Activated naive CD8-positive, alpha-beta T cell treated with anti-CD3 and anti-CD28 coated beads, Interleukin-2, amount 50 U/mL, for 24 hours (primary cell): ENCODE measurements around the gene SCP2D1.

Source experiments
- ATAC-seq: fragments of 150-1000 bp; cut with Tn5 transposase; one replicate; pipeline ENCODE4 v1.10.0; 2021
- DNase-seq: peaks from one replicate; pipeline ENCODE4 v3.0.0; 2021
- H3K27ac Mint-ChIP-seq: one replicate; pipeline ENCODE4 v1.8.0; 2021; ENCODE audit warnings: mild to moderate bottlenecking, mixed read lengths
- H3K27me3 Mint-ChIP-seq: one replicate; pipeline ENCODE4 v1.8.0; 2021; ENCODE audit warnings: mixed read lengths
- H3K36me3 Mint-ChIP-seq: one replicate; pipeline ENCODE4 v1.8.0; 2021; ENCODE audit warnings: low read depth, mixed read lengths
- H3K4me1 Mint-ChIP-seq: one replicate; pipeline ENCODE4 v1.8.0; 2021; ENCODE audit warnings: mixed read lengths
- H3K4me3 Mint-ChIP-seq: one replicate; pipeline ENCODE4 v1.8.0; 2021; ENCODE audit warnings: mild to moderate bottlenecking, moderate library complexity, mixed read lengths
- H3K9me3 Mint-ChIP-seq: one replicate; pipeline ENCODE4 v1.8.0; 2021; ENCODE audit warnings: mixed read lengths

Gene SCP2D1

GRCh38 chr20:18839507-18840247 lies 26.1 kb downstream of the SCP2D1 start:
- DNase-seq (no peak), ATAC-seq (no peak)
- Mint-ChIP-seq H3K36me3 (no peaks in the 10 kb centered on the region), H3K27ac (no peak overlapping the region), H3K27me3 (no peaks in the 10 kb centered on the region), H3K9me3 (no peaks in the 10 kb centered on the region), H3K4me3 (no peak overlapping the region), H3K4me1 (no peaks in the 10 kb centered on the region)

- no peak for DNase-seq
- ATAC-seq: no peak
- Mint-ChIP-seq H3K27ac (no peak overlapping the region), H3K4me1 (no peaks in the 10 kb centered on the region), H3K36me3 (no peaks in the 10 kb centered on the region), H3K4me3 (no peak overlapping the region), H3K27me3 (no peaks in the 10 kb centered on the region), H3K9me3 (no peaks in the 10 kb centered on the region)
These were observed 26.7 kb downstream of the SCP2D1 start for GRCh38 chr20:18840248-18840645.

- Mint-ChIP-seq H3K27me3 (no peaks in the 10 kb centered on the region), H3K27ac (no peak overlapping the region), H3K36me3 (no peaks in the 10 kb centered on the region), H3K9me3 (no peaks in the 10 kb centered on the region), H3K4me1 (no peaks in the 10 kb centered on the region), H3K4me3 (no peak overlapping the region)
- no peak for DNase-seq
- ATAC-seq: no peak
These were observed 31.4 kb downstream of the SCP2D1 start for GRCh38 chr20:18845017-18845416.

- ATAC-seq: no peak
- H3K4me1 Mint-ChIP-seq: no peaks in the 10 kb centered on the region
These were observed 33.7 kb downstream of the SCP2D1 start for GRCh38 chr20:18847226-18847755.

GRCh38 chr20:18849131-18849530 lies 35.5 kb downstream of the SCP2D1 start:
- Mint-ChIP-seq H3K4me1 (no peaks in the 10 kb centered on the region), H3K36me3 (no peaks in the 10 kb centered on the region), H3K27me3 (peaks cover 2% of the 10 kb centered on the region), H3K4me3 (no peak overlapping the region), H3K27ac (no peak overlapping the region), H3K9me3 (no peaks in the 10 kb centered on the region)
- ATAC-seq (no peak), DNase-seq (no peak)

More at GRCh38 chr20:18847226-18847755, 33.7 kb downstream of the SCP2D1 start:
- H3K9me3 Mint-ChIP-seq: no peaks in the 10 kb centered on the region
- no peak overlapping the region for H3K27ac Mint-ChIP-seq
- H3K4me3 Mint-ChIP-seq: no peak overlapping the region
- H3K36me3 Mint-ChIP-seq: no peaks in the 10 kb centered on the region
- H3K27me3 Mint-ChIP-seq: peaks cover 2% of the 10 kb centered on the region
- no peak for DNase-seq

GRCh38 chr20:18851629-18852028 lies 38.0 kb downstream of the SCP2D1 start:
- Mint-ChIP-seq H3K36me3 (no peaks in the 10 kb centered on the region), H3K4me1 (no peaks in the 10 kb centered on the region), H3K4me3 (no peak overlapping the region), H3K27me3 (peaks cover 2% of the 10 kb centered on the region), H3K9me3 (no peaks in the 10 kb centered on the region), H3K27ac (no peak overlapping the region)
- ATAC-seq: no peak
- no peak for DNase-seq

- Mint-ChIP-seq H3K27ac (no peak overlapping the region), H3K4me3 (no peak overlapping the region), H3K9me3 (no peaks in the 10 kb centered on the region), H3K36me3 (no peaks in the 10 kb centered on the region), H3K4me1 (no peaks in the 10 kb centered on the region), H3K27me3 (peaks cover 5% of the 10 kb centered on the region)
- ATAC-seq: no peak
- DNase-seq: no peak
These were observed 38.7 kb downstream of the SCP2D1 start for GRCh38 chr20:18852318-18852717.

- Mint-ChIP-seq H3K4me3 (no peak overlapping the region), H3K27ac (no peak overlapping the region), H3K4me1 (no peaks in the 10 kb centered on the region), H3K27me3 (peaks cover 5% of the 10 kb centered on the region), H3K36me3 (no peaks in the 10 kb centered on the region), H3K9me3 (peaks cover 3% of the 10 kb centered on the region)
- DNase-seq (no peak), ATAC-seq (no peak)
These were observed 39.6 kb downstream of the SCP2D1 start for GRCh38 chr20:18853216-18853615.

- peaks cover 5% of the 10 kb centered on the region for H3K27me3 Mint-ChIP-seq
- DNase-seq: no peak
- H3K4me3 Mint-ChIP-seq: no peak overlapping the region
- no peaks in the 10 kb centered on the region for H3K4me1 Mint-ChIP-seq
- peaks cover 4% of the 10 kb centered on the region for H3K9me3 Mint-ChIP-seq
- no peak for ATAC-seq
- H3K27ac Mint-ChIP-seq: no peak overlapping the region
- H3K36me3 Mint-ChIP-seq: no peaks in the 10 kb centered on the region
These were observed 40.5 kb downstream of the SCP2D1 start for GRCh38 chr20:18853946-18854646.

- no peak for DNase-seq
- Mint-ChIP-seq H3K4me3 (no peak overlapping the region), H3K4me1 (no peaks in the 10 kb centered on the region), H3K27ac (no peak overlapping the region), H3K27me3 (peaks cover 5% of the 10 kb centered on the region), H3K36me3 (no peaks in the 10 kb centered on the region), H3K9me3 (peaks cover 14% of the 10 kb centered on the region)
- ATAC-seq: no peak
These were observed 42.3 kb downstream of the SCP2D1 start for GRCh38 chr20:18855882-18856281.

GRCh38 chr20:18856873-18857272 lies 43.3 kb downstream of the SCP2D1 start:
- ATAC-seq (no peak), DNase-seq (no peak)
- peaks cover 14% of the 10 kb centered on the region for H3K9me3 Mint-ChIP-seq
- H3K4me3 Mint-ChIP-seq: no peak overlapping the region
- peaks cover 5% of the 10 kb centered on the region for H3K27me3 Mint-ChIP-seq
- no peaks in the 10 kb centered on the region for H3K36me3 Mint-ChIP-seq
- no peak overlapping the region for H3K27ac Mint-ChIP-seq
- H3K4me1 Mint-ChIP-seq: no peaks in the 10 kb centered on the region

GRCh38 chr20:18857640-18858039 lies 44.1 kb downstream of the SCP2D1 start:
- H3K4me1 Mint-ChIP-seq: no peaks in the 10 kb centered on the region
- ATAC-seq (no peak), DNase-seq (no peak)
- H3K4me3 Mint-ChIP-seq: no peak overlapping the region
- H3K27ac Mint-ChIP-seq: no peak overlapping the region
- peaks cover 2% of the 10 kb centered on the region for H3K27me3 Mint-ChIP-seq
- peaks cover 14% of the 10 kb centered on the region for H3K9me3 Mint-ChIP-seq
- H3K36me3 Mint-ChIP-seq: no peaks in the 10 kb centered on the region

GRCh38 chr20:18858816-18859215 lies 45.2 kb downstream of the SCP2D1 start:
- ATAC-seq (no peak), DNase-seq (no peak)
- peaks cover 14% of the 10 kb centered on the region for H3K9me3 Mint-ChIP-seq
- H3K36me3 Mint-ChIP-seq: no peaks in the 10 kb centered on the region
- H3K4me1 Mint-ChIP-seq: no peaks in the 10 kb centered on the region
- H3K27me3 Mint-ChIP-seq: peaks cover 2% of the 10 kb centered on the region
- H3K4me3 Mint-ChIP-seq: no peak overlapping the region
- H3K27ac Mint-ChIP-seq: no peak overlapping the region
